ENCODE results near the gene IGFBP7.

The IGFBP7 gene

GRCh38 chr4:57034520-57034919 is 75.7 kb downstream of the IGFBP7 start:
- no peak for DNase-seq

- no peak for DNase-seq
These were observed 87.1 kb downstream of the IGFBP7 start for GRCh38 chr4:57023104-57023503.

GRCh38 chr4:57020467-57021101 is 89.6 kb downstream of the IGFBP7 start:
- no peak for DNase-seq

- DNase-seq: no peak
These were observed 91.2 kb downstream of the IGFBP7 start for GRCh38 chr4:57018980-57019379.

GRCh38 chr4:57013543-57014120 is 96.6 kb downstream of the IGFBP7 start:
- DNase-seq: no peak

GRCh38 chr4:56999751-57000150 is 110.4 kb downstream of the IGFBP7 start:
- no peak for DNase-seq

- DNase-seq: no peak
These were observed 114.7 kb downstream of the IGFBP7 start for GRCh38 chr4:56995525-56995924.

- no peak for DNase-seq
These were observed 119.9 kb downstream of the IGFBP7 start for GRCh38 chr4:56990109-56990905.

GRCh38 chr4:56986952-56987351 is 123.2 kb downstream of the IGFBP7 start:
- DNase-seq: no peak

- no peak for DNase-seq
These were observed 124.0 kb downstream of the IGFBP7 start for GRCh38 chr4:56986192-56986591.

GRCh38 chr4:56981795-56982201 is 128.4 kb downstream of the IGFBP7 start:
- no peak for DNase-seq

All from NCI-H1436 treated with DMSO at 0.1 percent for 48 hours (cell line).